ENCODE results near the gene C19orf81.

The C19orf81 gene

GRCh38 chr19:50662651-50663481, 13.6 kb downstream of the C19orf81 start:
- POLR2A ChIA-PET = no interaction called here
- DNase-seq (ENCODE audit: extremely low spot score) = no peak
- CTCF ChIA-PET = interaction anchor here (0.7 kb wide), 1 partner anchor 11 kb away, joined by 4 read pairs; no protein-coding TSS in a partner anchor
- TF ChIP-seq HDGF (IDR thresholded peaks at IDR 0.05; ENCODE audit: borderline replicate concordance) (no peak), CTBP1 (IDR thresholded peaks at IDR 0.05; ENCODE audit: borderline replicate concordance) (no peak), SP1 (IDR thresholded peaks at IDR 0.05) (no peak), BHLHE40 (IDR thresholded peaks at IDR 0.05; ENCODE audit: borderline replicate concordance) (no peak), TARDBP (IDR thresholded peaks at IDR 0.05) (no peak), FOXM1 (IDR thresholded peaks at IDR 0.05; ENCODE audit: borderline replicate concordance) (no peak), FOXK2 (IDR thresholded peaks at IDR 0.05) (no peak), L3MBTL2 (conservative IDR thresholded peaks at IDR 0.05) (no peak), ZNF384 (IDR thresholded peaks at IDR 0.05) (no peak), LEF1 (IDR thresholded peaks at IDR 0.05; ENCODE audit: borderline replicate concordance) (no peak), NFRKB (IDR thresholded peaks at IDR 0.05) (no peak), PKNOX1 (IDR thresholded peaks at IDR 0.05) (no peak), SUZ12 (IDR thresholded peaks at IDR 0.05) (no peak), ELF4 (IDR thresholded peaks at IDR 0.05) (no peak), ARNT (IDR thresholded peaks at IDR 0.05) (no peak)

DNA sequence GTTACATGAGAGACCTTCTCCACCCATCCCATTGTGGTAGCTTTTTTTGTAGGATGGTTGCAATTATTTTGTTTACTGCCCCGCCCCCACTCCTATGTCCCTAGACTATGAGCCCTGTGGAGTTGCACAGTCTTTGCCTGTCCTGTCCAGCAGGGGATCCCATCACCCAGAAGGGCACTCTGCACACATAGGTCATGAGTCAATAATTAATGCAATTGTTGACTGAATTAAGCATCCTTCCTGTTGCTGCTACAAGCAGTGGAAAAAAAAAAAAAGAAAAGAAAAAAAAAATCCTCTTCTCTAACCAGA, 14.2 kb downstream of the C19orf81 start:
- TF ChIP-seq SUZ12 (IDR thresholded peaks at IDR 0.05) (no peak), BHLHE40 (IDR thresholded peaks at IDR 0.05; ENCODE audit: borderline replicate concordance) (no peak), ZNF384 (IDR thresholded peaks at IDR 0.05) (no peak), TARDBP (IDR thresholded peaks at IDR 0.05) (no peak), ARNT (IDR thresholded peaks at IDR 0.05) (no peak)
- ChIA-PET CTCF (interaction anchor here (0.7 kb wide), 1 partner anchor 11 kb away, joined by 4 read pairs; no protein-coding TSS in a partner anchor), POLR2A (no interaction called here)
- DNase-seq (ENCODE audit: extremely low spot score) = no peak

GRCh38 chr19:50664204-50664603, 15.0 kb downstream of the C19orf81 start:
- TF ChIP-seq NFRKB (IDR thresholded peaks at IDR 0.05) (no peak), ZNF384 (IDR thresholded peaks at IDR 0.05) (no peak), SP1 (IDR thresholded peaks at IDR 0.05) (no peak), SUZ12 (IDR thresholded peaks at IDR 0.05) (no peak), FOXA1 (IDR thresholded peaks at IDR 0.05) (no peak), CTBP1 (IDR thresholded peaks at IDR 0.05; ENCODE audit: borderline replicate concordance) (no peak), L3MBTL2 (conservative IDR thresholded peaks at IDR 0.05) (no peak), FOXK2 (IDR thresholded peaks at IDR 0.05) (no peak), FOXM1 (IDR thresholded peaks at IDR 0.05; ENCODE audit: borderline replicate concordance) (no peak), TARDBP (IDR thresholded peaks at IDR 0.05) (no peak), ELF4 (IDR thresholded peaks at IDR 0.05) (no peak)
- ChIA-PET POLR2A (no interaction called here), CTCF (no interaction called here)
- DNase-seq (ENCODE audit: extremely low spot score) = no peak

- CTCF ChIA-PET = interaction anchor here (1.1 kb wide), 1 partner anchor 110 kb away, joined by 3 read pairs; no protein-coding TSS in a partner anchor
Measured at GRCh38 chr19:50666346-50667176, 17.3 kb downstream of the C19orf81 start.

GRCh38 chr19:50667177-50667758, 18.0 kb downstream of the C19orf81 start:
- CTCF ChIA-PET = interaction anchor here (1.1 kb wide), 1 partner anchor 111 kb away, joined by 3 read pairs; no protein-coding TSS in a partner anchor
- no peak for TF ChIP-seq LEF1 (IDR thresholded peaks at IDR 0.05; ENCODE audit: borderline replicate concordance)
- no peak for TF ChIP-seq SUZ12 (IDR thresholded peaks at IDR 0.05)
- TF ChIP-seq PKNOX1 (IDR thresholded peaks at IDR 0.05) = no peak
- TF ChIP-seq FOXM1 (IDR thresholded peaks at IDR 0.05; ENCODE audit: borderline replicate concordance) = no peak
- TF ChIP-seq HDGF (IDR thresholded peaks at IDR 0.05; ENCODE audit: borderline replicate concordance) = no peak
- no peak for TF ChIP-seq SP1 (IDR thresholded peaks at IDR 0.05)
- no peak for TF ChIP-seq BHLHE40 (IDR thresholded peaks at IDR 0.05; ENCODE audit: borderline replicate concordance)
- TF ChIP-seq TARDBP (IDR thresholded peaks at IDR 0.05) = no peak
- TF ChIP-seq ELF4 (IDR thresholded peaks at IDR 0.05) = no peak
- no peak for TF ChIP-seq FOXA1 (IDR thresholded peaks at IDR 0.05)
- no peak for TF ChIP-seq ARNT (IDR thresholded peaks at IDR 0.05)
- no peak for TF ChIP-seq ZNF384 (IDR thresholded peaks at IDR 0.05)
- TF ChIP-seq L3MBTL2 (conservative IDR thresholded peaks at IDR 0.05) = no peak
- TF ChIP-seq FOXK2 (IDR thresholded peaks at IDR 0.05) = no peak
- no peak for DNase-seq (ENCODE audit: extremely low spot score)
- POLR2A ChIA-PET = no interaction called here

More at GRCh38 chr19:50666346-50667176, 17.3 kb downstream of the C19orf81 start:
- TF ChIP-seq L3MBTL2 (conservative IDR thresholded peaks at IDR 0.05) = no peak
- no peak for TF ChIP-seq CTBP1 (IDR thresholded peaks at IDR 0.05; ENCODE audit: borderline replicate concordance)
- TF ChIP-seq SUZ12 (IDR thresholded peaks at IDR 0.05) = no peak
- TF ChIP-seq ELF4 (IDR thresholded peaks at IDR 0.05) = no peak
- TF ChIP-seq ZNF384 (IDR thresholded peaks at IDR 0.05) = no peak
- TF ChIP-seq NFRKB (IDR thresholded peaks at IDR 0.05) = no peak
- TF ChIP-seq FOXM1 (IDR thresholded peaks at IDR 0.05; ENCODE audit: borderline replicate concordance) = no peak
- TF ChIP-seq FOXA1 (IDR thresholded peaks at IDR 0.05) = no peak
- TF ChIP-seq TARDBP (IDR thresholded peaks at IDR 0.05) = no peak
- no peak for DNase-seq (ENCODE audit: extremely low spot score)
- POLR2A ChIA-PET = no interaction called here

DNA sequence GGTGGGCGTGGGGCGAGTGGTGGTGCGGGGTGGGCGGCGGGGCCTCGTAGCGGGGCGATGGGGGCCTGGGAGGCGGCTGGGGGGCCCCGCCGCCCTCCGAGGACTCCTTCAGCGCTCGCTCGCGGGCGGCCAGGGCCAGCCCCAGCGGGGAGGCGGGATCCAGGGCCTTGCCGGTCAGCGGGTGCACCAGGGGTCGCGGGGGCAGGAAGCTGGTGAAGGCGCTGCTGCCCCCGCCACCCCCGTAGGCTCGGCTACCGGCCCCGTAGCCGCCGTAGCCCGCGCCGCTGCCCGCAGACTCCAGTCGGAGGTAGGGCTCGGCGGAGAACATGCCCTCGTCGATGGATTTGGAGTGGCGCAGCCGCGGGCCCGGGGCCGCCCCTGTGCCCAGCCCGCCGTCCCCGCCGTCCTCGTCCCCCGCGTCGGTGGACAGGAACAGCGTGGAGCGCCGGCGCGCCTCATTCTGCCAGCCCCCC, 18.6 kb downstream of the C19orf81 start:
- POLR2A ChIA-PET = no interaction called here
- CTCF ChIA-PET = no interaction called here
- TF ChIP-seq ZNF384 (IDR thresholded peaks at IDR 0.05) (no peak), FOXA1 (IDR thresholded peaks at IDR 0.05) (no peak), LEF1 (IDR thresholded peaks at IDR 0.05; ENCODE audit: borderline replicate concordance) (no peak), SUZ12 (IDR thresholded peaks at IDR 0.05) (no peak), ELF4 (IDR thresholded peaks at IDR 0.05) (no peak), ARNT (IDR thresholded peaks at IDR 0.05) (no peak), HDGF (IDR thresholded peaks at IDR 0.05; ENCODE audit: borderline replicate concordance) (no peak), SP1 (IDR thresholded peaks at IDR 0.05) (no peak), FOXK2 (IDR thresholded peaks at IDR 0.05) (no peak), PKNOX1 (IDR thresholded peaks at IDR 0.05) (no peak), FOXM1 (IDR thresholded peaks at IDR 0.05; ENCODE audit: borderline replicate concordance) (no peak), L3MBTL2 (conservative IDR thresholded peaks at IDR 0.05) (no peak)
- DNase-seq (ENCODE audit: extremely low spot score) = no peak
